WTC11 (cell line): ENCODE measurements around the gene LOXL3. TPM values are rescaled to one million over a fixed set of nuclear protein-coding genes. Genes with fewer than 3 reads are reported as not detected.

Experiments
- ATAC-seq: fragments of 200-7000 bp; cut with Tn5 transposase; 2 replicates; pipeline ENCODE4 v1.10.0; 2021; ENCODE audit warnings: mild to moderate bottlenecking, moderate library complexity
- CTCF ChIA-PET: fragments of 300-600 bp; sonication (Branson Sonifier 250); formaldehyde crosslinking; loops from one replicate; lab custom pipeline; 2021; ENCODE audit warnings: antibody characterized with exemption; lab: Charles Lee
- POLR2A ChIA-PET: fragments of 350-600 bp; sonication (Branson Sonifier 250); formaldehyde crosslinking; loops from one replicate; lab custom pipeline; 2021; ENCODE audit warnings: antibody characterized with exemption; lab: Charles Lee
- DNase-seq: peaks from one replicate; pipeline ENCODE4 v3.0.0; 2021; ENCODE audit warnings: low spot score
- H3K27ac Mint-ChIP-seq: 2 replicates; pipeline ENCODE4 v1.8.0; 2021; ENCODE audit warnings: mixed read lengths
- H3K27me3 Mint-ChIP-seq: 2 replicates; pipeline ENCODE4 v1.8.0; 2021; ENCODE audit warnings: low read depth, mild to moderate bottlenecking, moderate library complexity, mixed read lengths
- H3K36me3 Mint-ChIP-seq: 2 replicates; pipeline ENCODE4 v1.8.0; 2021; ENCODE audit warnings: mixed read lengths
- H3K4me1 Mint-ChIP-seq: 2 replicates; pipeline ENCODE4 v1.8.0; 2022; ENCODE audit warnings: mixed read lengths
- H3K4me3 Mint-ChIP-seq: 2 replicates; pipeline ENCODE4 v1.8.0; 2021; ENCODE audit warnings: mild to moderate bottlenecking, moderate library complexity, mixed read lengths
- H3K9me3 Mint-ChIP-seq: 2 replicates; pipeline ENCODE4 v1.8.0; 2021; ENCODE audit warnings: mixed read lengths
- AFF4 ChIP-seq: sonication (generic); formaldehyde crosslinking; IDR thresholded peaks from 2 replicates; pipeline ENCODE4 v1.8.1; 2023; ENCODE audit warnings: mild to moderate bottlenecking, missing genetic modification reagents, borderline replicate concordance
- ARID4B ChIP-seq: sonication (generic); formaldehyde crosslinking; IDR thresholded peaks from 2 replicates; pipeline ENCODE4 v1.8.0; 2023; ENCODE audit warnings: missing genetic modification reagents, mild to moderate bottlenecking, borderline replicate concordance
- ATF6 ChIP-seq: sonication (generic); formaldehyde crosslinking; IDR thresholded peaks from 2 replicates; pipeline ENCODE4 v1.8.1; 2023; ENCODE audit warnings: mild to moderate bottlenecking, missing genetic modification reagents
- CDX4 ChIP-seq: fragments of 250-450 bp; sonication (Bioruptor Pico); IDR thresholded peaks from 2 replicates; pipeline ENCODE4 v1.9.0; 2021; ENCODE audit warnings: moderate library complexity, mild to moderate bottlenecking, inconsistent platforms, borderline replicate concordance
- ELF4 ChIP-seq: sonication (generic); formaldehyde crosslinking; IDR thresholded peaks from 2 replicates; pipeline ENCODE4 v1.8.1; 2022; ENCODE audit warnings: low read depth, mild to moderate bottlenecking, moderate library complexity, missing genetic modification reagents
- ESRRA ChIP-seq: sonication (generic); formaldehyde crosslinking; IDR thresholded peaks from 2 replicates; pipeline ENCODE4 v1.8.1; 2022; ENCODE audit warnings: mild to moderate bottlenecking, missing genetic modification reagents, borderline replicate concordance
- FOXJ3 ChIP-seq: sonication (generic); formaldehyde crosslinking; IDR thresholded peaks from 2 replicates; pipeline ENCODE4 v1.9.0; 2021; ENCODE audit warnings: missing genetic modification reagents, mild to moderate bottlenecking, borderline replicate concordance
- JUN ChIP-seq: sonication (generic); formaldehyde crosslinking; IDR thresholded peaks from 2 replicates; pipeline ENCODE4 v1.8.0; 2023; ENCODE audit warnings: mild to moderate bottlenecking, missing genetic modification reagents
- KAT7 ChIP-seq: sonication (generic); formaldehyde crosslinking; IDR thresholded peaks from 2 replicates; pipeline ENCODE4 v1.8.1; 2023; ENCODE audit warnings: missing genetic modification reagents, mild to moderate bottlenecking, borderline replicate concordance
- NFATC4 ChIP-seq: fragments of 250-450 bp; sonication (Bioruptor Pico); IDR thresholded peaks from 2 replicates; pipeline ENCODE4 v1.9.0; 2021; ENCODE audit warnings: mild to moderate bottlenecking
- NFE2L1 ChIP-seq: sonication (generic); formaldehyde crosslinking; IDR thresholded peaks from 2 replicates; pipeline ENCODE4 v1.8.1; 2023; ENCODE audit warnings: missing genetic modification reagents
- NFYB ChIP-seq: sonication (generic); formaldehyde crosslinking; conservative IDR thresholded peaks from 2 replicates; pipeline ENCODE4 v1.8.0; 2022; ENCODE audit warnings: low read depth, missing genetic modification reagents
- NR1H2 ChIP-seq: sonication (generic); formaldehyde crosslinking; IDR thresholded peaks from 2 replicates; pipeline ENCODE4 v1.9.0; 2021; ENCODE audit warnings: mild to moderate bottlenecking, moderate library complexity, missing genetic modification reagents
- NR2C2 ChIP-seq: sonication (generic); formaldehyde crosslinking; IDR thresholded peaks from 2 replicates; pipeline ENCODE4 v1.8.0; 2022; ENCODE audit warnings: mild to moderate bottlenecking, missing genetic modification reagents
- OVOL2 ChIP-seq: fragments of 250-450 bp; sonication (Bioruptor Pico); IDR thresholded peaks from 2 replicates; pipeline ENCODE4 v1.9.0; 2021; ENCODE audit warnings: mild to moderate bottlenecking, borderline replicate concordance
- RELA ChIP-seq: sonication (generic); formaldehyde crosslinking; IDR thresholded peaks from 2 replicates; pipeline ENCODE4 v1.8.1; 2022; ENCODE audit warnings: missing genetic modification reagents, mild to moderate bottlenecking, borderline replicate concordance
- SMAD3 ChIP-seq: sonication (generic); formaldehyde crosslinking; IDR thresholded peaks from 2 replicates; pipeline ENCODE4 v1.8.0; 2022; ENCODE audit warnings: missing genetic modification reagents, mild to moderate bottlenecking, borderline replicate concordance
- SMAD4 ChIP-seq: sonication (generic); formaldehyde crosslinking; IDR thresholded peaks from 2 replicates; pipeline ENCODE4 v1.8.0; 2022; ENCODE audit warnings: mild to moderate bottlenecking, missing genetic modification reagents
- SOX15 ChIP-seq: fragments of 250-450 bp; sonication (Bioruptor Pico); IDR thresholded peaks from 2 replicates; pipeline ENCODE4 v1.9.0; 2021; ENCODE audit warnings: mild to moderate bottlenecking
- TCF7 ChIP-seq: sonication (generic); formaldehyde crosslinking; IDR thresholded peaks from 2 replicates; pipeline ENCODE4 v1.8.0; 2022; ENCODE audit warnings: mild to moderate bottlenecking, low read depth, missing genetic modification reagents, moderate library complexity
- TEAD1 ChIP-seq: sonication (generic); formaldehyde crosslinking; IDR thresholded peaks from 2 replicates; pipeline ENCODE4 v1.8.0; 2022; ENCODE audit warnings: mild to moderate bottlenecking, missing genetic modification reagents
- USF2 ChIP-seq: sonication (generic); formaldehyde crosslinking; IDR thresholded peaks from 2 replicates; pipeline ENCODE4 v1.8.1; 2023; ENCODE audit warnings: mild to moderate bottlenecking, missing genetic modification reagents, moderate library complexity
- ZMAT4 ChIP-seq: fragments of 250-450 bp; sonication (Bioruptor Pico); IDR thresholded peaks from 2 replicates; pipeline ENCODE4 v1.9.0; 2021; ENCODE audit warnings: mild to moderate bottlenecking
- ZNF416 ChIP-seq: fragments of 250-450 bp; sonication (Bioruptor Pico); IDR thresholded peaks from 2 replicates; pipeline ENCODE4 v1.9.0; 2021; ENCODE audit warnings: mild to moderate bottlenecking, inconsistent platforms
- total RNA-seq: library from RNA; stranded (reverse); gene quantifications from 3 replicates; pipeline ENCODE4 v1.2.3, GENCODE V29; 2021

The LOXL3 gene
- total RNA-seq, 1 experiment from 2014 or later, result 21.1 TPM

- CTCF ChIA-PET, result no interaction called here
- peaks cover 5% of the 10 kb centered on the region for H3K27me3 Mint-ChIP-seq
- H3K9me3 Mint-ChIP-seq, result no peaks in the 10 kb centered on the region
- H3K36me3 Mint-ChIP-seq, result no peaks in the 10 kb centered on the region
- TF ChIP-seq TEAD1 (CRISPR knock-in tag) (no peak), SMAD3 (CRISPR knock-in tag) (no peak), JUN (CRISPR knock-in tag) (no peak), FOXJ3 (no peak), OVOL2 (CRISPR knock-in tag) (no peak), SMAD4 (CRISPR knock-in tag) (no peak), NR1H2 (CRISPR knock-in tag) (no peak), TCF7 (no peak), ESRRA (no peak), ATF6 (CRISPR knock-in tag) (no peak), ZMAT4 (no peak), ELF4 (CRISPR knock-in tag) (no peak), KAT7 (no peak), SOX15 (CRISPR knock-in tag) (no peak), CDX4 (no peak)
- TF ChIP-seq, all 79 proteins: peak for 0
- no peak overlapping the region for H3K27ac Mint-ChIP-seq
- POLR2A ChIA-PET, result no interaction called here
- H3K4me3 Mint-ChIP-seq, result no peak overlapping the region
- peaks cover 11% of the 10 kb centered on the region for H3K4me1 Mint-ChIP-seq
- ATAC-seq (no peak), DNase-seq (no peak)
These were observed 28.4 kb upstream of the LOXL3 start for GRCh38 chr2:74582184-74582583.

GRCh38 chr2:74581463-74581862 lies 27.7 kb upstream of the LOXL3 start:
- CTCF ChIA-PET, result no interaction called here
- H3K9me3 Mint-ChIP-seq, result no peaks in the 10 kb centered on the region
- no peak overlapping the region for H3K27ac Mint-ChIP-seq
- POLR2A ChIA-PET, result no interaction called here
- DNase-seq (no peak), ATAC-seq (no peak)
- no peaks in the 10 kb centered on the region for H3K36me3 Mint-ChIP-seq
- no peak overlapping the region for H3K4me3 Mint-ChIP-seq
- H3K4me1 Mint-ChIP-seq, result peaks cover 11% of the 10 kb centered on the region
- peaks cover 5% of the 10 kb centered on the region for H3K27me3 Mint-ChIP-seq
- TF ChIP-seq CDX4, result no peak
- TF ChIP-seq NR1H2 (CRISPR knock-in tag), result no peak
- no peak for TF ChIP-seq AFF4 (CRISPR knock-in tag)
- no peak for TF ChIP-seq NFYB (CRISPR knock-in tag)
- TF ChIP-seq ZNF416 (CRISPR knock-in tag), result no peak
- TF ChIP-seq RELA (CRISPR knock-in tag), result no peak
- no peak for TF ChIP-seq NFATC4 (CRISPR knock-in tag)
- no peak for TF ChIP-seq NFE2L1 (CRISPR knock-in tag)
- TF ChIP-seq NR2C2 (CRISPR knock-in tag), result no peak
- TF ChIP-seq ARID4B, result no peak
- no peak for TF ChIP-seq USF2 (CRISPR knock-in tag)
